Measurements from ENCODE around the gene SHISA5.

Gene SHISA5

GRCh38 chr3:48430708-48431101, 73.3 kb downstream of the SHISA5 start:
- DNase-seq (ENCODE audit: low spot score), result no peak

GRCh38 chr3:48429960-48430707, 73.8 kb downstream of the SHISA5 start, which contains the start of gene PLXNB1:
Gene PLXNB1, minus strand, starts transcription at chr3:48430086. Its CDS starts 5,475 bp downstream, at chr3:48424611.
- DNase-seq (ENCODE audit: low spot score), result no peak

GRCh38 chr3:48429317-48429959, 74.5 kb downstream of the SHISA5 start:
- peak; percentile 61 for DNase-seq (ENCODE audit: low spot score)

- DNase-seq (ENCODE audit: low spot score), result no peak
Measured at GRCh38 chr3:48428572-48429316, 75.2 kb downstream of the SHISA5 start.

GRCh38 chr3:48428088-48428571, 75.8 kb downstream of the SHISA5 start:
- DNase-seq (ENCODE audit: low spot score), result no peak

GRCh38 chr3:48427630-48427962, 76.4 kb downstream of the SHISA5 start:
- DNase-seq (ENCODE audit: low spot score), result no peak

- no peak for DNase-seq (ENCODE audit: low spot score)
Measured at GRCh38 chr3:48426944-48427629, 76.9 kb downstream of the SHISA5 start.

GRCh38 chr3:48426401-48426909, 77.5 kb downstream of the SHISA5 start:
- DNase-seq (ENCODE audit: low spot score), result no peak

GRCh38 chr3:48425281-48425812, 78.6 kb downstream of the SHISA5 start:
- DNase-seq (ENCODE audit: low spot score), result no peak

- DNase-seq (ENCODE audit: low spot score), result no peak
Measured at GRCh38 chr3:48423883-48424695, 79.9 kb downstream of the SHISA5 start.

- DNase-seq (ENCODE audit: low spot score), result no peak
Measured at GRCh38 chr3:48423241-48423882, 80.6 kb downstream of the SHISA5 start.

- DNase-seq (ENCODE audit: low spot score), result no peak
Measured at GRCh38 chr3:48422681-48423080, 81.3 kb downstream of the SHISA5 start.

GRCh38 chr3:48422272-48422671, 81.7 kb downstream of the SHISA5 start:
- DNase-seq (ENCODE audit: low spot score), result no peak

GRCh38 chr3:48420561-48420960, 83.4 kb downstream of the SHISA5 start:
- no peak for DNase-seq (ENCODE audit: low spot score)

GRCh38 chr3:48419597-48419996, 84.4 kb downstream of the SHISA5 start:
- DNase-seq (ENCODE audit: low spot score), result no peak

- DNase-seq (ENCODE audit: low spot score), result no peak
Measured at GRCh38 chr3:48419149-48419548, 84.8 kb downstream of the SHISA5 start.

GRCh38 chr3:48418651-48419050, 85.3 kb downstream of the SHISA5 start:
- DNase-seq (ENCODE audit: low spot score), result no peak

- no peak for DNase-seq (ENCODE audit: low spot score)
Measured at GRCh38 chr3:48418140-48418539, 85.8 kb downstream of the SHISA5 start.

All from CD4-positive, alpha-beta T cell treated with Interleukin-2 at 100 ng/mL for 4 hours (primary cell).